Heart left ventricle (tissue), 16 donors: Measurements from ENCODE around the gene VILL. TPM values are rescaled to one million over a fixed set of nuclear protein-coding genes. Genes with fewer than 3 reads are reported as not detected.
"Not testable (repeated sequence)": the region's sequence is repeated elsewhere in the genome, so short reads cannot be mapped to it uniquely, and the experiment has no call there.

Source experiments
- ATAC-seq, 4 donors: fragments of 200-7000 bp; cut with Tn5 transposase; one replicate each; pipeline ENCODE4 v1.9.1; 2020 to 2022; ENCODE audit warnings: moderate library complexity in 4 of 4, mild to moderate bottlenecking in 3 of 4, moderate number of reproducible peaks in 1 of 4
- DNase-seq, 5 donors: peaks; one replicate each; pipeline ENCODE4 v3.0.0-alpha.2; 2020
- H3K27ac ChIP-seq, 12 donors: fragments of 200-600 bp; sonication (generic) in 4 of 12; one replicate each; pipeline versions ENCODE4 v1.5.0 to v1.8.0; 2016 to 2022; ENCODE audit warnings: mild to moderate bottlenecking in 2 of 12
- H3K27me3 ChIP-seq, 9 donors: fragments of 200-600 bp; sonication (generic) in 2 of 9; one replicate each; pipeline versions ENCODE4 v1.5.1 to v1.8.0; 2016 to 2022; ENCODE audit warnings: mild to moderate bottlenecking in 3 of 9
- H3K36me3 ChIP-seq, 9 donors: fragments of 200-600 bp; sonication (generic) in 2 of 9; one replicate each; pipeline versions ENCODE4 v1.5.0 to v1.8.0; 2018 to 2022; ENCODE audit warnings: mild to moderate bottlenecking in 2 of 9
- H3K4me1 ChIP-seq, 12 donors: fragments of 200-600 bp; sonication (generic) in 4 of 12; one replicate each; pipeline versions ENCODE4 v1.5.0 to v1.8.0; 2016 to 2022; ENCODE audit warnings: mild to moderate bottlenecking in 3 of 12
- H3K4me3 ChIP-seq, 12 donors: fragments of 200-600 bp; sonication (generic) in 4 of 12; one replicate each; pipeline versions ENCODE4 v1.5.0 to v1.8.0; 2017 to 2022; ENCODE audit warnings: mild to moderate bottlenecking in 9 of 12, moderate library complexity in 4 of 12
- H3K9me3 ChIP-seq, 12 donors: fragments of 200-600 bp; sonication (generic) in 4 of 12; one replicate each; pipeline versions ENCODE4 v1.5.0 to v1.8.0; 2016 to 2022; ENCODE audit warnings: mild to moderate bottlenecking in 1 of 12
- POLR2A ChIP-seq, 2 donors: fragments of 450-650 bp; IDR thresholded peaks; one replicate each; pipeline ENCODE4 v1.6.1; 2017; ENCODE audit warnings: antibody characterized with exemption in 2 of 2, mild to moderate bottlenecking in 2 of 2, moderate library complexity in 2 of 2
- WGBS, 4 donors: extraction: QIAGEN DNeasy Blood & Tissue Kit in 2 of 4; methylation state at CpG; one replicate each; pipeline versions ENCODE4 v1.1.5 to v1.1.7; 2013 to 2018; 5-methylcytosine and 5-hydroxymethylcytosine counted together
- intact Hi-C, 10 donors: fragments of 100-400 bp; cut with DNase I; formaldehyde crosslinking; loops; one replicate each; pipeline versions ENCODE4 v1.11.1 to v1.14.2; 2022
- polyA plus RNA-seq, 2 donors: library from polyadenylated mRNA; stranded (reverse); fragments of 200-250 nt; gene quantifications; one replicate each; pipeline ENCODE4 v1.2.3, GENCODE V29; 2013
- total RNA-seq, 9 donors: library from RNA; depleted of rRNA in 2 of 9; stranded (reverse); fragments of >200 nt in 2 of 9; fragmentation: NEBNext Ultra II Directional in 3 of 9; extraction: Animal tissue kit (Norgen Biotek cat#: 25700) in 3 of 9; gene quantifications; one replicate each; pipeline versions ENCODE4 v1.1.0 to v1.2.4, GENCODE V29; 2016 to 2023
- TF ChIP-seq, protein P1 (sequence below), 12 donors: fragments of 200-600 bp; sonication (generic) in 4 of 12; IDR thresholded peaks; one replicate each; pipeline versions ENCODE4 v1.5.0 to v1.8.0; 2018 to 2022; ENCODE audit warnings: antibody characterized with exemption in 12 of 12, mild to moderate bottlenecking in 5 of 12
- donor health status: ischemic (EF 13 %, LVEDD 7.1; RV severe dilation, severe dysfunction).
- donor health status: healthy with polysubstance abuse.
- donor health status: DM: no; HTN: yes; CAD: no.
- donor health status: DM: no; HTN: no; CAD: no.
- donor health status: ischemic (EF 25% LVEDD 6.9; RV normal size, moderate dysfunction).
- donor health status: ischemic (EF 25% LVEDD 5.7; RV mildly dilated, moderate dysfunction).
- donor health status: healthy.
- donor health status: DM: yes; HTN: yes; CAD: no.
- donor health status: ischemic (EF 35%, LVEDD 5.7; RV mildly dilated, moderate dysfunction).
- donor health status: nonischemic (EF 11% LVEDD 7.7; RV severe dilation, severe dysfunction).
- donor health status: DM: yes; HTN: yes; CAD: no.
- donor health status: PGD.
- donor health status: ischemic (EF 29% LVEDD 5.4; RV normal size, mild dysfunction).
- donor health status: nonischemic (EF 23%, LVEDD 6.1; RV moderate dilation, normal function).

The VILL gene
- total and polyA plus RNA-seq, 11 donors: 1.1 to 6.3 (median 2.7) TPM

DNA sequence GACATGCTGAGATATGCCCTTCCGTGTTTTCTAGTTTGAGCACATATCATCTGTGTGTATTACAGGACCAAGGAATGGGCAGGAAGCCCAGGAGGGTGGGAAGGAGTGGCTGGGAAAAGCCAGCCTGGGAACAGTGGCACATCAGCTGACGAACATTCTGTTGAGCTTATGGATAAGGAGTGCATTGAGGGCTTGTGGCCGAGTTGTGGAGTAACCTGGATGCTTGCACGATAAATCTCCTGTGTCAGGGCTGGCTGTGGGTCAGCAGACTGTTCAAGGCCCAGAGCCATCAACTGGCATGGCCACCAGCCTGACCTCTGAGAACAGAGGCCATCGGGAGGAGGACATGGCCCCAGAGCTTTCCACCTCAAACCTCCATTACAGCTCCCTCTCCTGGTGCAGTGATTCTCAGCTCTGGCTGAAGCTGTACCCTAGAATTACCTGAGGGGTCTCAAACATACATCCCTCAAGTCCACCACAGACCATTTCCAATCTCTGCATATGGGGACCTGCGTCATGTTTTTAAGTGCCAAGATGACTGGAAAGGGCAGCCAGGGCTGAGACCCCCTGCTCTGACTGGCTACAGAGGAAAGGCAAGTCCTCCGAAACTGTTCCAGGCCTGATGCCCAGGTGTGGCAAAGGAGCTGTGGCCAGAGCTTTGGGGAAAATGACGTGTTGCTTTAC lies 4.8 kb upstream of the VILL start:
- WGBS, 4 donors: 62 to 71% (median 63%) methylated on average over 5 to 8 of the region's 8 CpGs
- Histone ChIP-seq H3K27ac (peak overlapping the region in 5 of 12 donors; percentile 20 to 64 (median 41)), H3K36me3 (peaks cover 0 to 37% (median 22%) of the 10 kb centered on the region in 9 donors), H3K4me1 (peaks cover 0 to 12% (median 8%) of the 10 kb centered on the region in 12 donors), H3K9me3 (no peaks in the 10 kb centered on the region), H3K4me3 (no peak overlapping the region), H3K27me3 (no peaks in the 10 kb centered on the region)
- DNase-seq (peak in 2 of 5 donors; percentile 42 to 61), ATAC-seq (peak; percentile 62 to 81 (median 74))
- intact Hi-C loops: no loop called here
- no peak for TF ChIP-seq POLR2A (IDR thresholded peaks at IDR 0.05)
- TF ChIP-seq, protein P1, sequence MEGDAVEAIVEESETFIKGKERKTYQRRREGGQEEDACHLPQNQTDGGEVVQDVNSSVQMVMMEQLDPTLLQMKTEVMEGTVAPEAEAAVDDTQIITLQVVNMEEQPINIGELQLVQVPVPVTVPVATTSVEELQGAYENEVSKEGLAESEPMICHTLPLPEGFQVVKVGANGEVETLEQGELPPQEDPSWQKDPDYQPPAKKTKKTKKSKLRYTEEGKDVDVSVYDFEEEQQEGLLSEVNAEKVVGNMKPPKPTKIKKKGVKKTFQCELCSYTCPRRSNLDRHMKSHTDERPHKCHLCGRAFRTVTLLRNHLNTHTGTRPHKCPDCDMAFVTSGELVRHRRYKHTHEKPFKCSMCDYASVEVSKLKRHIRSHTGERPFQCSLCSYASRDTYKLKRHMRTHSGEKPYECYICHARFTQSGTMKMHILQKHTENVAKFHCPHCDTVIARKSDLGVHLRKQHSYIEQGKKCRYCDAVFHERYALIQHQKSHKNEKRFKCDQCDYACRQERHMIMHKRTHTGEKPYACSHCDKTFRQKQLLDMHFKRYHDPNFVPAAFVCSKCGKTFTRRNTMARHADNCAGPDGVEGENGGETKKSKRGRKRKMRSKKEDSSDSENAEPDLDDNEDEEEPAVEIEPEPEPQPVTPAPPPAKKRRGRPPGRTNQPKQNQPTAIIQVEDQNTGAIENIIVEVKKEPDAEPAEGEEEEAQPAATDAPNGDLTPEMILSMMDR (IDR thresholded peaks at IDR 0.05): peak in 3 of 12 donors; percentile 11 to 25 (median 23)

DNA sequence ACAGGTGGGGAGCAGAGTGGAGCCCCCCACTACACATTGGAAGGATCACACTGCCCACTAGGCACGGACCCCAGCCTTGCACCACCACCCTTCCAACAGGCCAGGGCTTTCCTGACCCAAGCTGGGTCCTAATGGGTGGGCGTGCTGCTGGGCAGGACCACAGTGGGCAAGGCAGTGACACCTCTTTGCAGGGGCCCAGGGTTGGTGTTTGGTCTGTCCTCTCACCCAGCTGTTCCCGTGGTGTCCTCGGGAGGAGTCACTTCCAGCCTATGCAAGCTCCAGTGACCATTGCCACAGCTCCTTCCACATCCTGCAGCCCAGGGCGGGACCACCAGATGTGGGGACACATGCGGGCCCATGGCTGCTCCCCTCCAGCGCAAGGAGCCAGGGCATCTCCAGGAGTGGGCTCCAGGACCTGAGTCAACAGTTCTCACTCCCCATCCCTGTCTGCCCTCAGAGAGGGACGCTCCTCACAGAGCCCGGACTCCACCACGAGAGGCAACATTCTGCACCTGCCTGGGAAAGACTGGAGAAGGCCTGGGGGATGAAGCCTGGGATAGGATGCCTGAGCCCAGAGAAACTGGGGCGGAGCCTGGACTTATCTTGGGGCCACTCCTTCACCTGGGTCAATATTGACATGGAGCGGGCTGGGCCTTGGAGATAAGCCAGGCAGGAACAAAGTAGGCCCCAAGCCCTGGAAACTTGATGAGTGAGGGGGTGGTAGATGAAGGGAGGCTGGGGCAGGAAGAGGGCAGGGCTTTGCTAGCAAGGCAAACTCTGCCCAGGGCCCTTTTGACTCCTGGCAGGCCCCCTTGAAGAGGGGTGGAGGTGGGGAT lies 3.9 kb upstream of the VILL start:
- Histone ChIP-seq H3K36me3 (peaks cover 0 to 28% (median 13%) of the 10 kb centered on the region in 9 donors), H3K27me3 (no peaks in the 10 kb centered on the region), H3K9me3 (no peaks in the 10 kb centered on the region), H3K27ac (no peak overlapping the region), H3K4me3 (no peak overlapping the region), H3K4me1 (peaks cover 0 to 12% (median 8%) of the 10 kb centered on the region in 12 donors)
- ATAC-seq (peak in 1 of 4 donors; percentile 2), DNase-seq (peak in 1 of 5 donors; percentile 21)
- WGBS, 4 donors: 77 to 89% (median 86%) methylated on average over 11 to 12 of the region's 12 CpGs
- no peak for TF ChIP-seq POLR2A (IDR thresholded peaks at IDR 0.05)
- TF ChIP-seq, protein P1 (IDR thresholded peaks at IDR 0.05): no peak
- intact Hi-C loops: no loop called here

DNA sequence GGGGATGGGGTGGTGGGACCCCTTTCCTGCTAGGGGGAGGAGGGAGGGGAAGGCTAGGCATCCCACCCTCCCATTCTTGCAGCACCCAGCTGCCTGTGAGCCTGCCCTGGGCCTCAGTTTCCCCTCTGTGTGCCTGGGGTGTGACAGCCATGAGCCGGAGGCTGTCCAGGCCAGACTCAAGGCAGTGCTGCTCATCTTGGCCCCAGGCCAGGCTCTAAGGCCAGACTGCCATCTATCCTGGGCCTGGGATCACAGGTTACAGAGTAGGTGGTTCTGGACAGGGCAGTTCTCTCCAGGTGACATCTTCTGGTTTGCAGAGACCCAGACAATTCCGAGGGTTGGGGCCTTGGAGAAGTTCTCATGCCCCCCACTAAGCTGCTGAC lies 3.3 kb upstream of the VILL start:
- TF ChIP-seq POLR2A (IDR thresholded peaks at IDR 0.05): no peak
- TF ChIP-seq, protein P1 (IDR thresholded peaks at IDR 0.05): no peak
- Histone ChIP-seq H3K27ac (no peak overlapping the region), H3K4me1 (peaks cover 0 to 12% (median 8%) of the 10 kb centered on the region in 12 donors), H3K36me3 (peaks cover 0 to 22% (median 7%) of the 10 kb centered on the region in 9 donors), H3K9me3 (no peaks in the 10 kb centered on the region), H3K4me3 (no peak overlapping the region), H3K27me3 (no peaks in the 10 kb centered on the region)
- no peak for ATAC-seq
- DNase-seq: peak in 1 of 5 donors; percentile 14
- WGBS, 4 donors: 71 to 94% (median 90%) methylated on average over 1 to 2 of the region's 2 CpGs; no CpG with 5 or more reads in 1 of the 4 donors
- intact Hi-C loops: no loop called here

DNA sequence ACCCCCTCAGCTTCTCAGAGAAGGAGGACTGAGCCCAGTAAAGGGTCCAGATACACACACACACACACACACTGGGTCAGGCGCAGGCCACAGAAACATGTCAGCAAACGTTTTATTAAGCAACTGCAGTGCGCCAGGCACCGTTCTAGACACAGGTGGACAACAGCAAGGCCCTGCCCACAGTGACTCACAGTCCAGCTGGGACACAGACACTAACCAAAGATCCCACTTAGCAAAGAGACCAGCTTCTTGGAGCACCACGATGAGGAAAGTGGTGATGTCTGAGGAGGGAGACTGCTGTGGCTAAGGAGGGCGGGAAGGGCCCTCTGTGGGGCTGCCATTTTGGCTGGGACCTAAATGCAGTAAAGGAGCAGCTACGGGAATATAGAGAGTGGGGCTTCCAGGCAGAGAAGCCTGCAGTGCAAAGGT lies 2.8 kb upstream of the VILL start:
- TF ChIP-seq POLR2A (IDR thresholded peaks at IDR 0.05): no peak
- TF ChIP-seq, protein P1 (IDR thresholded peaks at IDR 0.05): no peak
- H3K36me3 ChIP-seq: peaks cover 0 to 17% (median 3%) of the 10 kb centered on the region in 9 donors
- H3K9me3 ChIP-seq: no peaks in the 10 kb centered on the region
- H3K4me1 ChIP-seq: peaks cover 0 to 12% (median 8%) of the 10 kb centered on the region in 12 donors
- no peak overlapping the region for H3K4me3 ChIP-seq
- ATAC-seq: no peak
- no peaks in the 10 kb centered on the region for H3K27me3 ChIP-seq
- 86 to 96% (median 90%) methylated on average over 7 of the region's 7 CpGs for WGBS, 4 donors
- intact Hi-C loops: no loop called here
- H3K27ac ChIP-seq: no peak overlapping the region
- DNase-seq: peak in 1 of 5 donors; percentile 20

DNA sequence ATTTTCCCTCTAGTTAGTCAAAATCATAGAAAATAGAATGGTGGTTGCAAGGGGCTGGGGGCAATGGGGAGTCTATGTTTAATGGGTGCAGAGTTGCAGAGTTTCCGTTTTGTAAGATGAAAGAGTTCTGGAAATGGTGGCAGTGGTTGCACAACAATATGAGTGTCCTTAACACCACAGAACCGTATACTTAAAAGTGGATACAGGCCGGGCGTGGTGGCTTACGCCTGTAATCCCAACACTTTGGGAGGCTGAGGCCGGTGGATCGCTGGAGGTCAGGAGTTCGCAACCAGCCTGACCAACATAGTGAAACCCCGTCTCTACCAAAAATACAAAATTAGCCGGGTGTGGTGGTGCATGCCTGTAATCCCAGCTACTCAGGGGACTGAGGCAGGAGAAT lies 2.2 kb upstream of the VILL start:
- Histone ChIP-seq H3K36me3 (peaks cover 0 to 14% (median 0%) of the 10 kb centered on the region in 9 donors), H3K4me1 (peaks cover 0 to 14% (median 9%) of the 10 kb centered on the region in 12 donors)
- H3K27ac ChIP-seq, intact Hi-C loops, H3K4me3 ChIP-seq, H3K27me3 ChIP-seq, H3K9me3 ChIP-seq, ATAC-seq: not testable (repeated sequence)
- WGBS, 4 donors: 93 to 95% (median 94%) methylated on average over 10 of the region's 10 CpGs
- DNase-seq: peak in 1 of 5 donors; percentile 11
